Subcutaneous adipose tissue (tissue), 4 donors: ENCODE data around the gene FGFRL1. TPM values are rescaled to one million over a fixed set of nuclear protein-coding genes. Genes with fewer than 3 reads are reported as not detected.

Experiments used
- CTCF ChIP-seq: fragments of 450-650 bp; IDR thresholded peaks from one replicate; pipeline ENCODE4 v1.5.1; 2016; ENCODE audit warnings: low read depth, mild to moderate bottlenecking, control low read depth, antibody characterized with exemption, moderate library complexity
- total RNA-seq, 4 donors: library from RNA; depleted of rRNA; stranded (reverse); fragments of >200 nt; gene quantifications; one replicate each; pipeline ENCODE4 v1.1.0, GENCODE V29; 2016

The FGFRL1 gene
- total RNA-seq, 4 donors from 2014 or later = 12.6 to 113 (median 22.7) TPM

GRCh38 chr4:1028574-1029220 lies 17.3 kb downstream of the FGFRL1 start:
- TF ChIP-seq CTCF = no peak

GRCh38 chr4:1029529-1029928 lies 18.1 kb downstream of the FGFRL1 start:
- no peak for TF ChIP-seq CTCF

GRCh38 chr4:1030031-1030430 lies 18.6 kb downstream of the FGFRL1 start:
- no peak for TF ChIP-seq CTCF

- TF ChIP-seq CTCF = no peak
These were observed 19.1 kb downstream of the FGFRL1 start for GRCh38 chr4:1030559-1030958.

GRCh38 chr4:1031346-1031745 lies 19.9 kb downstream of the FGFRL1 start:
- TF ChIP-seq CTCF = no peak

GRCh38 chr4:1031956-1032795 lies 20.8 kb downstream of the FGFRL1 start:
- no peak for TF ChIP-seq CTCF

GRCh38 chr4:1032861-1033260 lies 21.4 kb downstream of the FGFRL1 start:
- TF ChIP-seq CTCF = no peak
